ENCODE results near the gene TMEM273. TPM values are rescaled to one million over a fixed set of nuclear protein-coding genes. Genes with fewer than 3 reads are reported as not detected.

The TMEM273 gene
- total RNA-seq, 1 donor from 2014 or later: not detected

DNA sequence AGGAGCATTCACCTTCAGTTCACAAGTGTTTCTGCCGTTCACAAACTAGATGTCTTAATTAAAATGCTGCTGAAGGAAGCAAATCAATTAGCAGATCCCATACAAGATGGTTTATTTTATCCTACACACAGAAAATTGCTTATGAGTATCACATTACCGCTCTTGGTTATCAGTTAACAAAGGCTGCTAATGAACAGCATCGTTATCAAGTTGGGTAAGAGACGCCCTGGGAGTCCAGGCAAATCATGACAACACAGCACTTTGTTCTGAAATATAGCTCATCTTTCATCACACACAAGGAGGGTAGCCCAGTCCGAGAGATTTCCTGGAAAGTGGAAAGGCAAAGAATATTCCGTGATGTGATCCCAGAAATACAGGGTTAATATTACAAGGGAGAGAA, 33.5 kb downstream of the TMEM273 start:
- H3K27ac Mint-ChIP-seq: no peak overlapping the region
- DNase-seq (ENCODE audit: low spot score, unreplicated experiment): no peak
- no peaks in the 10 kb centered on the region for H3K36me3 Mint-ChIP-seq (ENCODE audit: insufficient read depth)
- H3K4me1 Mint-ChIP-seq (ENCODE audit: low read depth): no peaks in the 10 kb centered on the region
- no peak overlapping the region for H3K4me3 Mint-ChIP-seq (ENCODE audit: low read depth)
- TF ChIP-seq, protein P1, sequence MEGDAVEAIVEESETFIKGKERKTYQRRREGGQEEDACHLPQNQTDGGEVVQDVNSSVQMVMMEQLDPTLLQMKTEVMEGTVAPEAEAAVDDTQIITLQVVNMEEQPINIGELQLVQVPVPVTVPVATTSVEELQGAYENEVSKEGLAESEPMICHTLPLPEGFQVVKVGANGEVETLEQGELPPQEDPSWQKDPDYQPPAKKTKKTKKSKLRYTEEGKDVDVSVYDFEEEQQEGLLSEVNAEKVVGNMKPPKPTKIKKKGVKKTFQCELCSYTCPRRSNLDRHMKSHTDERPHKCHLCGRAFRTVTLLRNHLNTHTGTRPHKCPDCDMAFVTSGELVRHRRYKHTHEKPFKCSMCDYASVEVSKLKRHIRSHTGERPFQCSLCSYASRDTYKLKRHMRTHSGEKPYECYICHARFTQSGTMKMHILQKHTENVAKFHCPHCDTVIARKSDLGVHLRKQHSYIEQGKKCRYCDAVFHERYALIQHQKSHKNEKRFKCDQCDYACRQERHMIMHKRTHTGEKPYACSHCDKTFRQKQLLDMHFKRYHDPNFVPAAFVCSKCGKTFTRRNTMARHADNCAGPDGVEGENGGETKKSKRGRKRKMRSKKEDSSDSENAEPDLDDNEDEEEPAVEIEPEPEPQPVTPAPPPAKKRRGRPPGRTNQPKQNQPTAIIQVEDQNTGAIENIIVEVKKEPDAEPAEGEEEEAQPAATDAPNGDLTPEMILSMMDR (IDR thresholded peaks at IDR 0.05; ENCODE audit: unreplicated experiment): no peak
- H3K9me3 Mint-ChIP-seq (ENCODE audit: low read depth): no peaks in the 10 kb centered on the region
- peaks cover 35% of the 10 kb centered on the region for H3K27me3 Mint-ChIP-seq

DNA sequence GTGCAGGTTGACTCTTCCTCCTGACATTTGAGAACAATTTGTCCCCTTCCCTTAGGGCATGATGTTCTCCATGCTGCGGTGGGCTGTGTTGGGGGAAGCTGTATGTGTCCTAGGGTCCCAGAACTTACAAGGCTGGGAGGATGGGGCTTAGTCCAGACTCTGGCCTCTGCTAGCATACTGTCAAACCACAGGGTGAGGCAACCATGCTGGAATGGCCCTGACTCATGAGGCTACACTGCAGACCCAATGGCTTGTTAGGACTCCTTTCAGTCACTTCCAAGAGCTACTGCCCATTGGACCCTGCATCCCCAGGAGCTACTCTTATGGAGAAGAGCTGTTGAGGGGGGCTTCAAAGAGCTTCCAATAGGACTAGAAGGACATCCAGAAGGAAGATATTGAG, 34.2 kb downstream of the TMEM273 start:
- Mint-ChIP-seq H3K27me3 (peaks cover 33% of the 10 kb centered on the region), H3K36me3 (ENCODE audit: insufficient read depth) (no peaks in the 10 kb centered on the region)
- TF ChIP-seq, protein P1 (IDR thresholded peaks at IDR 0.05; ENCODE audit: unreplicated experiment): no peak

DNA sequence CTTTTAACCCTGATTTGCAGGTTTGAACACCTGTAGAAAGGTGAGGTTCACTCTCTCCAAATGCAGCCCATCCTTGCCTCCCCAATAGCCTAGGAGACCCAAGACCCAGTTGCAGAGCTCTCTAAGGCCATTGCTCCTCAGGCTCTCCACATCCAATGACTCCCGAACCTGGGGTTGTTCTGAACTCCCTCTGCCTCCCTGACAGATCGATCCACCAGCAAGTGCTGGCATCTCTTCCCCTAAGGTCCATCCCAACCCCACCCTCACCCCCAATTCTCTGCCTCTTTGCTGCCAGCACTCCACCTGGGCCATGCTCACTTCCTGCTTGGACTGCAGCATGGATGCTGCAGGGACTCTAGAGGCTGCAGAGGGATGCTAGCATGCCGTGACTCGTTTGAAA, 35.1 kb downstream of the TMEM273 start:
- Mint-ChIP-seq H3K36me3 (ENCODE audit: insufficient read depth) (no peaks in the 10 kb centered on the region), H3K4me3 (ENCODE audit: low read depth) (no peak overlapping the region), H3K27me3 (peaks cover 34% of the 10 kb centered on the region), H3K4me1 (ENCODE audit: low read depth) (no peaks in the 10 kb centered on the region), H3K27ac (no peak overlapping the region), H3K9me3 (ENCODE audit: low read depth) (peaks cover 4% of the 10 kb centered on the region)
- DNase-seq (ENCODE audit: low spot score, unreplicated experiment): no peak
- TF ChIP-seq, protein P1 (IDR thresholded peaks at IDR 0.05; ENCODE audit: unreplicated experiment): no peak

More for the DNA sequence above, 34.2 kb downstream of the TMEM273 start:
- H3K9me3 Mint-ChIP-seq (ENCODE audit: low read depth): no peaks in the 10 kb centered on the region
- no peaks in the 10 kb centered on the region for H3K4me1 Mint-ChIP-seq (ENCODE audit: low read depth)
- no peak overlapping the region for H3K27ac Mint-ChIP-seq
- DNase-seq (ENCODE audit: low spot score, unreplicated experiment): no peak
- no peak overlapping the region for H3K4me3 Mint-ChIP-seq (ENCODE audit: low read depth)

DNA sequence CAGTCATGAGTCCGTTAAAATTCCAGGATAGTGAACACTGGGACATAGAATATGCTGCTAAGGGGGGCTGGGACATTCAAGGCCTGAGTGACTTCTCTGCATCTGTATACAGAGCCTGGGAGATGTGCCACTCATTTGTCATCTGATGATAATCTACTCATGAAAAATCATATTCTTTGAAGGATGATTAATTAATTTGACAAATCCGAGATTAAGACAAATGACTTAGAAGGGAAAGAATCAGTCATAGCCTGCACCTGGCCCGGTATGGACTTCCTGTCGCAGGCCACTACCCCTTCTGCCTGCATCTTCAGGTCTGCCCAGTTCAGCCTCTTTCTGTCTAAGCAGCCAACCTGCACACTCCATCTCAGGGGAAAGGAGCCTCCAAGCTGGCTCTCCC, 35.5 kb downstream of the TMEM273 start:
- Mint-ChIP-seq H3K36me3 (ENCODE audit: insufficient read depth) (no peaks in the 10 kb centered on the region), H3K9me3 (ENCODE audit: low read depth) (peaks cover 4% of the 10 kb centered on the region), H3K4me1 (ENCODE audit: low read depth) (no peaks in the 10 kb centered on the region), H3K27me3 (peaks cover 32% of the 10 kb centered on the region), H3K27ac (no peak overlapping the region), H3K4me3 (ENCODE audit: low read depth) (no peak overlapping the region)
- TF ChIP-seq, protein P1 (IDR thresholded peaks at IDR 0.05; ENCODE audit: unreplicated experiment): no peak
- no peak for DNase-seq (ENCODE audit: low spot score, unreplicated experiment)

DNA sequence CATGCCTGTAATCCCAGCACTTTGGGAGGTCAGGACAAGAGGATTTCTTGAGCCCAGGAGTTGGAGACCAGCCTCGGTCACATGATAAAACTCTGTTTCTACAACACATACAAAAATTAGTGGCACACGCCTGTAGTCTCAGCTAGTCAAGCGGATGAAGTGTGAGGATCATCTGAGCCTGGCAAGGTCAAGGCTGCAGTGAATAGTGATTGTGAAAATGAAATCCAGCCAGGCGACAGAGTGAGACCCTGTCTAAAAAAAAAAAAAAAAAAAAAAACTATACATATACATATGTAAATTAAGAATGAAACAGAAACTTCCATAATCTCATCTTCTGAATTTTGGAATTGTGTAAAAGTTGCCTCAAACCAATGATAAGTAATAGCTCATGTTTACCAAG, 36.2 kb downstream of the TMEM273 start:
- no peak for DNase-seq (ENCODE audit: low spot score, unreplicated experiment)
- H3K36me3 Mint-ChIP-seq (ENCODE audit: insufficient read depth): no peaks in the 10 kb centered on the region
- no peak overlapping the region for H3K27ac Mint-ChIP-seq
- peaks cover 27% of the 10 kb centered on the region for H3K27me3 Mint-ChIP-seq
- peaks cover 4% of the 10 kb centered on the region for H3K9me3 Mint-ChIP-seq (ENCODE audit: low read depth)
- TF ChIP-seq, protein P1 (IDR thresholded peaks at IDR 0.05; ENCODE audit: unreplicated experiment): no peak
- H3K4me3 Mint-ChIP-seq (ENCODE audit: low read depth): no peak overlapping the region
- H3K4me1 Mint-ChIP-seq (ENCODE audit: low read depth): no peaks in the 10 kb centered on the region

Measured in progenitor cell of endocrine pancreas (in vitro differentiated cells).